ENCODE results near the gene HDAC4.

GRCh38 chr2:239233576-239233975 is 167.2 kb downstream of the HDAC4 start:
- no peak for TF ChIP-seq ETV6 (conservative IDR thresholded peaks at IDR 0.05 in 1 of 2, IDR thresholded peaks at IDR 0.05 in 1 of 2; ENCODE audit: borderline replicate concordance in 1 of 2, low read depth in 1 of 2)
- no peak for TF ChIP-seq CTCF (IDR thresholded peaks at IDR 0.05 in 2 of 3, conservative IDR thresholded peaks at IDR 0.05 in 1 of 3; ENCODE audit: control insufficient read depth in 2 of 3, extremely low read depth in 1 of 3, insufficient read depth in 1 of 3, low read depth in 3 of 3, low read length in 3 of 3)
- TF ChIP-seq USF2 (IDR thresholded peaks at IDR 0.05; ENCODE audit: borderline replicate concordance, low read depth, low read length), result no peak
- TF ChIP-seq MEF2B (IDR thresholded peaks at IDR 0.05; ENCODE audit: partially characterized antibody, poor library complexity, severe bottlenecking), result no peak
- no peak for TF ChIP-seq PAX8 (IDR thresholded peaks at IDR 0.05)
- no peak for TF ChIP-seq HCFC1 (IDR thresholded peaks at IDR 0.05; ENCODE audit: low read length)
- TF ChIP-seq TAF1 (IDR thresholded peaks at IDR 0.05; ENCODE audit: borderline replicate concordance, low read depth, low read length), result no peak
- no peak for TF ChIP-seq SMAD1 (IDR thresholded peaks at IDR 0.05; ENCODE audit: low read depth, partially characterized antibody)
- no peak for TF ChIP-seq EGR1 (IDR thresholded peaks at IDR 0.05; ENCODE audit: borderline replicate concordance in 1 of 2, low read depth in 2 of 2, low read length in 2 of 2)
- TF ChIP-seq CREB1 (IDR thresholded peaks at IDR 0.05; ENCODE audit: low read depth), result no peak
- TF ChIP-seq HDAC6 (IDR thresholded peaks at IDR 0.05; ENCODE audit: unreplicated experiment), result no peak

Data from GM12878 (cell line).